Osteoblast (primary cell): Measurements from ENCODE around the gene PCP4. TPM values are rescaled to one million over a fixed set of nuclear protein-coding genes. Genes with fewer than 3 reads are reported as not detected.

Source experiments
- DNase-seq: peaks from one replicate; pipeline ENCODE4 v3.0.0; 2011; ENCODE audit warnings: low spot score, mixed read lengths; ENCODE audit not compliant: insufficient read length; ENCODE audit errors: missing footprints
- H2AFZ ChIP-seq: 2 replicates; pipeline ENCODE4 v1.6.0; 2011; ENCODE audit warnings: mild to moderate bottlenecking, low read length
- H3K27ac ChIP-seq: 2 replicates; pipeline ENCODE4 v1.5.1; 2011; ENCODE audit warnings: mild to moderate bottlenecking, low read depth, low read length, moderate library complexity
- H3K27me3 ChIP-seq: 2 replicates; pipeline ENCODE4 v1.6.0; 2012; ENCODE audit warnings: mild to moderate bottlenecking, control low read depth, inconsistent platforms, low read length, moderate library complexity; ENCODE audit not compliant: insufficient read depth
- H3K36me3 ChIP-seq: 2 replicates; pipeline ENCODE4 v1.5.1; 2011; ENCODE audit warnings: mild to moderate bottlenecking, low read length, control low read depth, moderate library complexity; ENCODE audit not compliant: insufficient read depth
- H3K4me1 ChIP-seq: 2 replicates; pipeline ENCODE4 v1.5.1; 2011; ENCODE audit warnings: mild to moderate bottlenecking, low read length, control low read depth, moderate library complexity; ENCODE audit not compliant: insufficient read depth
- H3K4me2 ChIP-seq: 2 replicates; pipeline ENCODE4 v1.6.0; 2011; ENCODE audit warnings: mild to moderate bottlenecking, low read length; ENCODE audit not compliant: insufficient read depth
- H3K4me3 ChIP-seq: fragments of 200-600 bp; sonication (generic); 3 replicates; pipeline ENCODE4 v1.5.1; 2012; ENCODE audit warnings: mild to moderate bottlenecking, low read length, inconsistent platforms; ENCODE audit not compliant: insufficient read depth
- H3K79me2 ChIP-seq: 2 replicates; pipeline ENCODE4 v1.6.0; 2012; ENCODE audit warnings: mild to moderate bottlenecking, low read length, control low read depth, inconsistent platforms; ENCODE audit not compliant: insufficient read depth
- H3K9me3 ChIP-seq: 2 replicates; pipeline ENCODE4 v1.5.1; 2011; ENCODE audit warnings: low read depth, low read length, control low read depth
- H4K20me1 ChIP-seq: 2 replicates; pipeline ENCODE4 v1.6.0; 2012; ENCODE audit warnings: mild to moderate bottlenecking, low read length, control low read depth; ENCODE audit not compliant: insufficient read depth
- total RNA-seq: library from RNA; depleted of rRNA; stranded (reverse); fragments of >200 nt; gene quantifications from 2 replicates; pipeline ENCODE4 v1.2.3, GENCODE V29; 2012
- TF ChIP-seq, protein P1 (sequence below): IDR thresholded peaks from 2 replicates; pipeline ENCODE4 v1.5.1; 2011; ENCODE audit warnings: mild to moderate bottlenecking, low read depth, low read length, moderate library complexity; ENCODE audit errors: extremely low read depth

PCP4 gene
- total RNA-seq, 1 donor, result not detected

GRCh38 chr21:39972471-39972870, 105.2 kb downstream of the PCP4 start:
- Histone ChIP-seq H3K27me3 (no peaks in the 10 kb centered on the region), H3K79me2 (no peaks in the 10 kb centered on the region), H3K36me3 (no peaks in the 10 kb centered on the region), H3K9me3 (peaks cover 4% of the 10 kb centered on the region), H3K4me2 (no peak overlapping the region), H2AFZ (no peak overlapping the region), H3K27ac (no peak overlapping the region), H3K4me3 (no peak overlapping the region), H4K20me1 (no peaks in the 10 kb centered on the region), H3K4me1 (no peaks in the 10 kb centered on the region)
- TF ChIP-seq, protein P1, sequence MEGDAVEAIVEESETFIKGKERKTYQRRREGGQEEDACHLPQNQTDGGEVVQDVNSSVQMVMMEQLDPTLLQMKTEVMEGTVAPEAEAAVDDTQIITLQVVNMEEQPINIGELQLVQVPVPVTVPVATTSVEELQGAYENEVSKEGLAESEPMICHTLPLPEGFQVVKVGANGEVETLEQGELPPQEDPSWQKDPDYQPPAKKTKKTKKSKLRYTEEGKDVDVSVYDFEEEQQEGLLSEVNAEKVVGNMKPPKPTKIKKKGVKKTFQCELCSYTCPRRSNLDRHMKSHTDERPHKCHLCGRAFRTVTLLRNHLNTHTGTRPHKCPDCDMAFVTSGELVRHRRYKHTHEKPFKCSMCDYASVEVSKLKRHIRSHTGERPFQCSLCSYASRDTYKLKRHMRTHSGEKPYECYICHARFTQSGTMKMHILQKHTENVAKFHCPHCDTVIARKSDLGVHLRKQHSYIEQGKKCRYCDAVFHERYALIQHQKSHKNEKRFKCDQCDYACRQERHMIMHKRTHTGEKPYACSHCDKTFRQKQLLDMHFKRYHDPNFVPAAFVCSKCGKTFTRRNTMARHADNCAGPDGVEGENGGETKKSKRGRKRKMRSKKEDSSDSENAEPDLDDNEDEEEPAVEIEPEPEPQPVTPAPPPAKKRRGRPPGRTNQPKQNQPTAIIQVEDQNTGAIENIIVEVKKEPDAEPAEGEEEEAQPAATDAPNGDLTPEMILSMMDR, result no peak
- no peak for DNase-seq

GRCh38 chr21:39972976-39973770, 105.9 kb downstream of the PCP4 start:
- no peaks in the 10 kb centered on the region for H3K27me3 ChIP-seq
- no peak overlapping the region for H3K4me3 ChIP-seq
- DNase-seq, result no peak
- no peak overlapping the region for H3K4me2 ChIP-seq
- H3K27ac ChIP-seq, result no peak overlapping the region
- H3K79me2 ChIP-seq, result no peaks in the 10 kb centered on the region
- no peak overlapping the region for H2AFZ ChIP-seq
- H3K9me3 ChIP-seq, result peaks cover 4% of the 10 kb centered on the region
- TF ChIP-seq, protein P1, result no peak
- H3K4me1 ChIP-seq, result no peaks in the 10 kb centered on the region
- H3K36me3 ChIP-seq, result no peaks in the 10 kb centered on the region
- no peaks in the 10 kb centered on the region for H4K20me1 ChIP-seq

DNA sequence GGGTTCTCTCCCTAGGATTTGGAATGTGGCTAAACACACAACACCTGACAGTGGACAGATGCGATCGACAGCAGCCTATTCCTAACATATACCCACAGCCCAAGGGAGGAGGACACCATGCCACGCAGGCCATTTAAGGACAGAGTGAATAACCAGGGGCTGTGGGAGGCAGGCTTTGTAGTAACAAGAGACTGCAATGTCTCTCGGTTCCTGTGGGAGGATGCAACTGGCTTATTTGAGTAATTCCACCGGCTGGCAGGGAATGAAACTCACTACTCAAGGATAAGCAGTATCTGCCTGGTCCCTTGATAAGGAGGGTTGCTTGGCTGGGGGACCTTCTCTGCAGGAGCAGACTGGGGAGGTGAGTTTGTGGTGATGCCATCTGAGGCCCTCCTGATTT, 109.6 kb downstream of the PCP4 start:
- Histone ChIP-seq H3K79me2 (no peaks in the 10 kb centered on the region), H3K4me1 (no peaks in the 10 kb centered on the region), H4K20me1 (no peaks in the 10 kb centered on the region), H3K9me3 (peaks cover 4% of the 10 kb centered on the region), H3K27me3 (no peaks in the 10 kb centered on the region), H3K27ac (no peak overlapping the region), H2AFZ (no peak overlapping the region), H3K4me2 (no peak overlapping the region), H3K36me3 (no peaks in the 10 kb centered on the region), H3K4me3 (no peak overlapping the region)
- TF ChIP-seq, protein P1, result no peak
- no peak for DNase-seq

Other genes with a start within 250 kb of the PCP4 start
- not detected in 2 replicates for gene IGSF5, start 122.3 kb upstream of the PCP4 start, total RNA-seq